Measurements from ENCODE around the gene GDF15. TPM values are rescaled to one million over a fixed set of nuclear protein-coding genes. Genes with fewer than 3 reads are reported as not detected.

The GDF15 gene
- total RNA-seq, 2 donors from 2014 or later: 40.5 to 86.1 TPM

GRCh38 chr19:18416778-18417249 lies 30.9 kb downstream of the GDF15 start:
- Histone ChIP-seq H3K4me1 (peaks cover 53% of the 10 kb centered on the region), H3K36me3 (replicated peaks in 1 of 2; ENCODE audit: insufficient read depth in 1 of 2, low read depth in 2 of 2) (no peaks in the 10 kb centered on the region), H3K27ac (peak overlapping the region; percentile 12 to 83 (median 60)), H3K27me3 (no peaks in the 10 kb centered on the region), H3K9me3 (no peaks in the 10 kb centered on the region), H3K4me3 (no peak overlapping the region)
- peak; percentile 54 for ATAC-seq
- peak; percentile 77 to 87 (median 82) for DNase-seq
- 1 to 3% methylated on average over 25 to 42 of the region's 44 CpGs for WGBS, 2 donors
- TF ChIP-seq CTCF (IDR thresholded peaks at IDR 0.05): no peak
- TF ChIP-seq POLR2A (IDR thresholded peaks at IDR 0.05): no peak
- intact Hi-C loops (cut with DNase I): no loop called here

- TF ChIP-seq CTCF (IDR thresholded peaks at IDR 0.05): no peak
- TF ChIP-seq POLR2A (IDR thresholded peaks at IDR 0.05): peak in 1 of 3 donors; percentile 46
- H3K4me1 ChIP-seq: peaks cover 53% of the 10 kb centered on the region
- no peak overlapping the region for H3K4me3 ChIP-seq
- no peaks in the 10 kb centered on the region for H3K36me3 ChIP-seq (replicated peaks in 1 of 2; ENCODE audit: insufficient read depth in 1 of 2, low read depth in 2 of 2)
- peak; percentile 46 to 75 (median 66) for DNase-seq
- no peaks in the 10 kb centered on the region for H3K27me3 ChIP-seq
- peak; percentile 4 for ATAC-seq
- WGBS, 2 donors: 0 to 4% methylated on average over 2 to 28 of the region's 53 CpGs
- H3K9me3 ChIP-seq: no peaks in the 10 kb centered on the region
- intact Hi-C loops (cut with DNase I): no loop called here
- peak overlapping the region; percentile 37 to 83 (median 60) for H3K27ac ChIP-seq
These were observed 31.5 kb downstream of the GDF15 start for GRCh38 chr19:18417250-18418028.

GRCh38 chr19:18418029-18418482 lies 32.1 kb downstream of the GDF15 start:
- 15 to 25% methylated on average over 14 to 30 of the region's 30 CpGs for WGBS, 2 donors
- no peak for ATAC-seq
- DNase-seq: peak in 3 of 4 donors; percentile 30 to 44 (median 33)
- intact Hi-C loops (cut with DNase I): no loop called here
- Histone ChIP-seq H3K27ac (peak overlapping the region; percentile 37 to 83 (median 62)), H3K9me3 (no peaks in the 10 kb centered on the region), H3K36me3 (replicated peaks in 1 of 2; ENCODE audit: insufficient read depth in 1 of 2, low read depth in 2 of 2) (no peaks in the 10 kb centered on the region), H3K27me3 (no peaks in the 10 kb centered on the region), H3K4me1 (peaks cover 53% of the 10 kb centered on the region), H3K4me3 (no peak overlapping the region)
- TF ChIP-seq CTCF (IDR thresholded peaks at IDR 0.05) (no peak), POLR2A (IDR thresholded peaks at IDR 0.05) (no peak)

GRCh38 chr19:18418483-18419194 lies 32.7 kb downstream of the GDF15 start:
- H3K9me3 ChIP-seq: no peaks in the 10 kb centered on the region
- ATAC-seq (peak; percentile 10), DNase-seq (peak; percentile 24 to 52 (median 46))
- H3K27me3 ChIP-seq: no peaks in the 10 kb centered on the region
- H3K36me3 ChIP-seq (replicated peaks in 1 of 2; ENCODE audit: insufficient read depth in 1 of 2, low read depth in 2 of 2): no peaks in the 10 kb centered on the region
- no peak overlapping the region for H3K4me3 ChIP-seq
- WGBS, 2 donors: 7 to 11% methylated on average over 5 to 37 of the region's 39 CpGs
- H3K27ac ChIP-seq: peak overlapping the region; percentile 37 to 83 (median 62)
- intact Hi-C loops (cut with DNase I): no loop called here
- TF ChIP-seq CTCF (IDR thresholded peaks at IDR 0.05) (no peak), POLR2A (IDR thresholded peaks at IDR 0.05) (peak in 1 of 3 donors; percentile 14)
- H3K4me1 ChIP-seq: peaks cover 55% of the 10 kb centered on the region
